Measurements from ENCODE around the gene SDC1.
"Not testable (repeated sequence)": the region's sequence is repeated elsewhere in the genome, so short reads cannot be mapped to it uniquely, and the experiment has no call there.

The SDC1 gene

GRCh38 chr2:20241973-20242726, 17.2 kb upstream of the SDC1 start:
- H3K36me3 ChIP-seq (ENCODE audit: insufficient read depth, low read length) = peaks cover 4% of the 10 kb centered on the region; the same call in 1 of the 2 replicates
- H3K79me2 ChIP-seq (ENCODE audit: insufficient read depth, low read length) = no peaks in the 10 kb centered on the region
- DNase-seq = no peak
- no peak overlapping the region for H3K9ac ChIP-seq (ENCODE audit: low read depth, low read length)
- ATAC-seq (ENCODE audit: insufficient read depth, low read depth) = no peak
- no peak overlapping the region for H3K4me2 ChIP-seq (ENCODE audit: insufficient read depth, low read length)
- H3K9me3 ChIP-seq (ENCODE audit: insufficient read depth, low read length, severe bottlenecking) = no peaks in the 10 kb centered on the region
- no peak for TF ChIP-seq EZH2 (IDR thresholded peaks at IDR 0.05; ENCODE audit: borderline replicate concordance, low read depth, low read length, severe bottlenecking)
- no peak for TF ChIP-seq CTCF (IDR thresholded peaks at IDR 0.05; ENCODE audit: borderline replicate concordance, extremely low read depth, low read length, poor library complexity, severe bottlenecking)
- H4K20me1 ChIP-seq (ENCODE audit: insufficient read depth, low read length) = peaks cover 2% of the 10 kb centered on the region; the same call in 1 of the 2 replicates
- H3K4me3 ChIP-seq (ENCODE audit: low read depth in 1 of 2, low read length in 2 of 2) = no peak overlapping the region
- H2AFZ ChIP-seq (ENCODE audit: low read depth, low read length) = no peak overlapping the region
- no peak overlapping the region for H3K27ac ChIP-seq (ENCODE audit: low read length)
- H3K4me1 ChIP-seq (ENCODE audit: insufficient read depth, low read length) = no peaks in the 10 kb centered on the region
- peaks cover 6% of the 10 kb centered on the region for H3K27me3 ChIP-seq (ENCODE audit: insufficient read depth, low read length, poor library complexity)

- H3K4me1 ChIP-seq (ENCODE audit: insufficient read depth, low read length); H2AFZ ChIP-seq (ENCODE audit: low read depth, low read length); H3K27ac ChIP-seq (ENCODE audit: low read length); H3K9me3 ChIP-seq (ENCODE audit: insufficient read depth, low read length, severe bottlenecking); H3K4me2 ChIP-seq (ENCODE audit: insufficient read depth, low read length); H3K4me3 ChIP-seq (ENCODE audit: low read depth in 1 of 2, low read length in 2 of 2); ATAC-seq (ENCODE audit: insufficient read depth, low read depth); H4K20me1 ChIP-seq (ENCODE audit: insufficient read depth, low read length); H3K36me3 ChIP-seq (ENCODE audit: insufficient read depth, low read length); DNase-seq; H3K9ac ChIP-seq (ENCODE audit: low read depth, low read length); H3K27me3 ChIP-seq (ENCODE audit: insufficient read depth, low read length, poor library complexity); H3K79me2 ChIP-seq (ENCODE audit: insufficient read depth, low read length): not testable (repeated sequence)
Measured at GRCh38 chr2:20240291-20240690, 15.4 kb upstream of the SDC1 start.

- ATAC-seq (ENCODE audit: insufficient read depth, low read depth) (no peak), DNase-seq (no peak)
- H3K36me3 ChIP-seq (ENCODE audit: insufficient read depth, low read length) = no peaks in the 10 kb centered on the region
- H3K27ac ChIP-seq (ENCODE audit: low read length) = no peak overlapping the region
- H3K9ac ChIP-seq (ENCODE audit: low read depth, low read length) = no peak overlapping the region
- peaks cover 6% of the 10 kb centered on the region for H3K27me3 ChIP-seq (ENCODE audit: insufficient read depth, low read length, poor library complexity)
- H3K9me3 ChIP-seq (ENCODE audit: insufficient read depth, low read length, severe bottlenecking) = no peaks in the 10 kb centered on the region
- H3K4me3 ChIP-seq (ENCODE audit: low read depth in 1 of 2, low read length in 2 of 2) = no peak overlapping the region
- no peak for TF ChIP-seq CTCF (IDR thresholded peaks at IDR 0.05; ENCODE audit: borderline replicate concordance, extremely low read depth, low read length, poor library complexity, severe bottlenecking)
- TF ChIP-seq EZH2 (IDR thresholded peaks at IDR 0.05; ENCODE audit: borderline replicate concordance, low read depth, low read length, severe bottlenecking) = no peak
- no peak overlapping the region for H2AFZ ChIP-seq (ENCODE audit: low read depth, low read length)
- no peak overlapping the region for H3K4me2 ChIP-seq (ENCODE audit: insufficient read depth, low read length)
- H3K4me1 ChIP-seq (ENCODE audit: insufficient read depth, low read length) = no peaks in the 10 kb centered on the region
- H3K79me2 ChIP-seq (ENCODE audit: insufficient read depth, low read length) = no peaks in the 10 kb centered on the region
- H4K20me1 ChIP-seq (ENCODE audit: insufficient read depth, low read length) = peaks cover 3% of the 10 kb centered on the region
Measured at GRCh38 chr2:20236496-20236895, 11.6 kb upstream of the SDC1 start.

GRCh38 chr2:20235655-20236305, 10.8 kb upstream of the SDC1 start:
- ATAC-seq (ENCODE audit: insufficient read depth, low read depth) = no peak
- no peak overlapping the region for H3K9ac ChIP-seq (ENCODE audit: low read depth, low read length)
- DNase-seq = no peak

GRCh38 chr2:20234597-20234996, 9.7 kb upstream of the SDC1 start:
- not testable (repeated sequence) for H4K20me1 ChIP-seq (ENCODE audit: insufficient read depth, low read length); H3K79me2 ChIP-seq (ENCODE audit: insufficient read depth, low read length); H3K4me3 ChIP-seq (ENCODE audit: low read depth in 1 of 2, low read length in 2 of 2); H2AFZ ChIP-seq (ENCODE audit: low read depth, low read length); H3K9me3 ChIP-seq (ENCODE audit: insufficient read depth, low read length, severe bottlenecking); H3K27me3 ChIP-seq (ENCODE audit: insufficient read depth, low read length, poor library complexity); ATAC-seq (ENCODE audit: insufficient read depth, low read depth); H3K4me2 ChIP-seq (ENCODE audit: insufficient read depth, low read length); H3K36me3 ChIP-seq (ENCODE audit: insufficient read depth, low read length); H3K4me1 ChIP-seq (ENCODE audit: insufficient read depth, low read length); DNase-seq; H3K27ac ChIP-seq (ENCODE audit: low read length); H3K9ac ChIP-seq (ENCODE audit: low read depth, low read length)

More at GRCh38 chr2:20235655-20236305, 10.8 kb upstream of the SDC1 start:
- no peak overlapping the region for H3K4me2 ChIP-seq (ENCODE audit: insufficient read depth, low read length)
- no peaks in the 10 kb centered on the region for H3K79me2 ChIP-seq (ENCODE audit: insufficient read depth, low read length)
- H3K9me3 ChIP-seq (ENCODE audit: insufficient read depth, low read length, severe bottlenecking) = no peaks in the 10 kb centered on the region
- H3K4me1 ChIP-seq (ENCODE audit: insufficient read depth, low read length) = no peaks in the 10 kb centered on the region
- peaks cover 9% of the 10 kb centered on the region for H3K27me3 ChIP-seq (ENCODE audit: insufficient read depth, low read length, poor library complexity)
- TF ChIP-seq EZH2 (IDR thresholded peaks at IDR 0.05; ENCODE audit: borderline replicate concordance, low read depth, low read length, severe bottlenecking) = no peak
- no peak for TF ChIP-seq CTCF (IDR thresholded peaks at IDR 0.05; ENCODE audit: borderline replicate concordance, extremely low read depth, low read length, poor library complexity, severe bottlenecking)
- peaks cover 3% of the 10 kb centered on the region for H4K20me1 ChIP-seq (ENCODE audit: insufficient read depth, low read length)
- H3K4me3 ChIP-seq (ENCODE audit: low read depth in 1 of 2, low read length in 2 of 2) = no peak overlapping the region
- H3K36me3 ChIP-seq (ENCODE audit: insufficient read depth, low read length) = no peaks in the 10 kb centered on the region
- H3K27ac ChIP-seq (ENCODE audit: low read length) = no peak overlapping the region
- no peak overlapping the region for H2AFZ ChIP-seq (ENCODE audit: low read depth, low read length)
